Naive thymus-derived CD8-positive, alpha-beta T cell (primary cell): ENCODE data around the gene CRYGA. TPM values are rescaled to one million over a fixed set of nuclear protein-coding genes. Genes with fewer than 3 reads are reported as not detected.

Source experiments
- ATAC-seq, 2 donors: fragments of 150-1000 bp; cut with Tn5 transposase in 1 of 2; sonication (Bioruptor Pico), chemical (Tn5 transposase) in 1 of 2; 1 replicate in 1 of 2; 2 replicates in 1 of 2; pipeline ENCODE4 v1.10.0; 2021; ENCODE audit warnings: mild to moderate bottlenecking in 2 of 2, moderate library complexity in 2 of 2
- POLR2A ChIA-PET: fragments of 350-600 bp; sonication (Branson Sonifier 250); formaldehyde crosslinking; loops from one replicate; lab custom pipeline; 2021; ENCODE audit warnings: antibody characterized with exemption; lab: Charles Lee
- DNase-seq, 10 donors: peaks; one replicate each; pipeline versions ENCODE4 v3.0.0 to v3.0.0-alpha.2; 2020 to 2022
- H3K27ac Mint-ChIP-seq, 10 donors: one replicate each; pipeline ENCODE4 v1.8.0; 2020 to 2022; ENCODE audit warnings: mild to moderate bottlenecking in 10 of 10, mixed read lengths in 10 of 10, moderate library complexity in 4 of 10, inconsistent platforms in 1 of 10
- H3K27me3 Mint-ChIP-seq, 5 donors: one replicate each; pipeline ENCODE4 v1.8.0; 2021 to 2022; ENCODE audit warnings: mixed read lengths in 5 of 5
- H3K36me3 Mint-ChIP-seq, 3 donors: one replicate each; pipeline ENCODE4 v1.8.0; 2020 to 2022; ENCODE audit warnings: mixed read lengths in 3 of 3, mild to moderate bottlenecking in 2 of 3, inconsistent platforms in 1 of 3
- H3K4me1 Mint-ChIP-seq, 4 donors: one replicate each; pipeline ENCODE4 v1.8.0; 2021 to 2022; ENCODE audit warnings: mixed read lengths in 4 of 4
- H3K4me3 Mint-ChIP-seq, 10 donors: one replicate each; pipeline ENCODE4 v1.8.0; 2020 to 2022; ENCODE audit warnings: mild to moderate bottlenecking in 10 of 10, mixed read lengths in 10 of 10, moderate library complexity in 6 of 10, inconsistent platforms in 1 of 10
- H3K9me3 Mint-ChIP-seq, 9 donors: one replicate each; pipeline ENCODE4 v1.8.0; 2020 to 2022; ENCODE audit warnings: mixed read lengths in 9 of 9, mild to moderate bottlenecking in 3 of 9, inconsistent platforms in 1 of 9, moderate library complexity in 1 of 9
- polyA plus RNA-seq, 3 donors: library from polyadenylated mRNA; unstranded; fragments of 300-500 nt; fragmentation: Illumina TruSeq; gene quantifications; one replicate each; pipeline ENCODE4 v1.2.3, GENCODE V29; 2021
- total RNA-seq, 8 experiments: library from RNA in 2 of 8; stranded (reverse) in 2 of 8; gene quantifications; one replicate each; pipeline ENCODE4 v1.2.3 and lab custom pipeline; 2021 to 2026

The CRYGA gene
- total and polyA plus RNA-seq, 5 experiments from 2014 or later: not detected

GRCh38 chr2:208183972-208184705 is 20.8 kb upstream of the CRYGA start:
- ATAC-seq: no peak

DNA sequence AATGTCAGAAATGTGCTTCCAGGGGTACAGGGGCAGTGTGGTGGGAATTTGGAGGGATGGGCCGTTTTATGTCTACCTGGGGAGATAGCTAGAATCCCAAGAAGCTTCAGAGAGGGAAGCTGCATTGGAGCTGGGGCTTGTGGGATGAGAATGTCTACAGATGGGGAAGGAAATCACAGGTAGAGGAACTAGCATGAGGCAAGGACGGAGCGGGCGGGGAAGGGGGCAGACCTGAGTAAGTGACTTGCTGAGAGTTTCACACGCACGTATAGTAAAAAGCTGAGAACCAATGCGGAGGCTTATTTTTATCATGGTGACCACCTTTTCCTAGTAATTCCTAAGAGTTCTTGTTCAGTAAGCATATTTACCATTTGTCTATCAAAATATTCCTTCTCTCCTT is 20.1 kb upstream of the CRYGA start:
- peaks cover 0 to 2% (median 0%) of the 10 kb centered on the region in 4 donors for H3K4me1 Mint-ChIP-seq
- ATAC-seq: no peak
- H3K27ac Mint-ChIP-seq: peak overlapping the region in 1 of 10 donors; percentile 31
- no peak overlapping the region for H3K4me3 Mint-ChIP-seq
- no peak for DNase-seq
- POLR2A ChIA-PET: no interaction called here
- H3K9me3 Mint-ChIP-seq: no peaks in the 10 kb centered on the region
- no peaks in the 10 kb centered on the region for H3K36me3 Mint-ChIP-seq
- H3K27me3 Mint-ChIP-seq: peaks cover 3 to 15% (median 7%) of the 10 kb centered on the region in 5 donors

More at GRCh38 chr2:208183972-208184705, 20.8 kb upstream of the CRYGA start:
- no peaks in the 10 kb centered on the region for H3K36me3 Mint-ChIP-seq
- DNase-seq: no peak
- peaks cover 3 to 15% (median 7%) of the 10 kb centered on the region in 5 donors for H3K27me3 Mint-ChIP-seq
- POLR2A ChIA-PET: interaction anchor here (0.7 kb wide), 1 partner anchor 1792 kb away, joined by 5 read pairs; no protein-coding TSS in a partner anchor
- no peaks in the 10 kb centered on the region for H3K9me3 Mint-ChIP-seq
- H3K4me1 Mint-ChIP-seq: peaks cover 0 to 2% (median 0%) of the 10 kb centered on the region in 4 donors
- no peak overlapping the region for H3K4me3 Mint-ChIP-seq
- no peak overlapping the region for H3K27ac Mint-ChIP-seq

DNA sequence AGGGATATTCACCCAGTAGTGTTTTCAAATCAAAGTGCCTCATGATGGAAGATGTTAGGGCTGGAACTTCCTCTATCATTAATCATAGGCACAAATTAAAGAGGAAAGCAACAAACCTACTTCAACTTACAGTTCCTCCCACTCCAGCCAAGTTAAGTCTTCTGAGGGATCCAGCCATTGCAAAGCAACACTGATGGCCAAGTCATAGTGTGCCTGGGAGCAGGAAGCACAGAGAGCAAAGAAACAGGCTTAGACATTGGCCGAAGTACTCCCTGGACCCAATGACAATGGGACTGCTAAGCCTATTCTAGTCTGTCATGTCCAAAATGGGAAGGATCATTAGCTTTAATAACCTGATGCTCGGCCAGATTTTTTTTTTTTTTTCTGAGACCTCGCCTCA is 19.4 kb upstream of the CRYGA start:
- Mint-ChIP-seq H3K27ac (no peak overlapping the region), H3K27me3 (peaks cover 3 to 15% (median 7%) of the 10 kb centered on the region in 5 donors), H3K36me3 (no peaks in the 10 kb centered on the region), H3K4me3 (no peak overlapping the region), H3K4me1 (peaks cover 0 to 2% (median 0%) of the 10 kb centered on the region in 4 donors), H3K9me3 (no peaks in the 10 kb centered on the region)
- DNase-seq: no peak
- no peak for ATAC-seq
- POLR2A ChIA-PET: no interaction called here

DNA sequence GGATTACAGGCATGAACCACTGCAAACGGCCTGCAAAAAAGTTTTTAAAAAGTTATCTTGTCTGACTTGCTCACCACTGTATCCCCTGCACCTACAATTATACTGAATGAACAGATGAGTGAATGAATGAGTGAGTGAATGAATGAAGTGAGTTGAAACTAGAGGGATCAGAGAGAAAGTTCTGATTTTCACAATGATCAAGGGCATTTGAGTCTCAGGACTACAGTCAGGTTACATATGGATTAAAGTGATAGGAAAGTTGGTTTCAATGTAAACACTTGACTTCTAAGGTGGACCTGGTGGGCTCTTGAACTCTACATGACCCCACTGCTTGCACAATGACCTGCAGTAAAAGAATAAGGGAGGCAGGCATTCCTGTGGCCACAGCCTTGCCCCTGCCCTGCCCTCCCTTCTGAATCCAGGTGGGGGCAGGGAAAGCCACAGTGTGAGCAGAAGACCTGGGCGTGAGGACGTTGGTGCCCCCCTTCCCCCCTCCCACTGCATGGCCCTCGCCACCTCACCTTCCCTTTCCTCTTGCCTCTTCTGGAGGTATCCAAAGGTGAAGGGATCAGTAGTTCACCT is 15.7 kb upstream of the CRYGA start:
- POLR2A ChIA-PET: no interaction called here
- ATAC-seq (no peak), DNase-seq (no peak)
- H3K27ac Mint-ChIP-seq: no peak overlapping the region
- no peak overlapping the region for H3K4me3 Mint-ChIP-seq
- H3K9me3 Mint-ChIP-seq: no peaks in the 10 kb centered on the region
- peaks cover 0 to 5% (median 3%) of the 10 kb centered on the region in 4 donors for H3K4me1 Mint-ChIP-seq
- peaks cover 4 to 26% (median 12%) of the 10 kb centered on the region in 5 donors for H3K27me3 Mint-ChIP-seq
- no peaks in the 10 kb centered on the region for H3K36me3 Mint-ChIP-seq

GRCh38 chr2:208175840-208176153 is 12.4 kb upstream of the CRYGA start:
- POLR2A ChIA-PET: no interaction called here
- Mint-ChIP-seq H3K4me3 (no peak overlapping the region), H3K27me3 (peaks cover 4 to 30% (median 9%) of the 10 kb centered on the region in 5 donors), H3K4me1 (peaks cover 0 to 5% (median 4%) of the 10 kb centered on the region in 4 donors), H3K27ac (no peak overlapping the region), H3K9me3 (no peaks in the 10 kb centered on the region), H3K36me3 (no peaks in the 10 kb centered on the region)
- DNase-seq (no peak), ATAC-seq (no peak)

DNA sequence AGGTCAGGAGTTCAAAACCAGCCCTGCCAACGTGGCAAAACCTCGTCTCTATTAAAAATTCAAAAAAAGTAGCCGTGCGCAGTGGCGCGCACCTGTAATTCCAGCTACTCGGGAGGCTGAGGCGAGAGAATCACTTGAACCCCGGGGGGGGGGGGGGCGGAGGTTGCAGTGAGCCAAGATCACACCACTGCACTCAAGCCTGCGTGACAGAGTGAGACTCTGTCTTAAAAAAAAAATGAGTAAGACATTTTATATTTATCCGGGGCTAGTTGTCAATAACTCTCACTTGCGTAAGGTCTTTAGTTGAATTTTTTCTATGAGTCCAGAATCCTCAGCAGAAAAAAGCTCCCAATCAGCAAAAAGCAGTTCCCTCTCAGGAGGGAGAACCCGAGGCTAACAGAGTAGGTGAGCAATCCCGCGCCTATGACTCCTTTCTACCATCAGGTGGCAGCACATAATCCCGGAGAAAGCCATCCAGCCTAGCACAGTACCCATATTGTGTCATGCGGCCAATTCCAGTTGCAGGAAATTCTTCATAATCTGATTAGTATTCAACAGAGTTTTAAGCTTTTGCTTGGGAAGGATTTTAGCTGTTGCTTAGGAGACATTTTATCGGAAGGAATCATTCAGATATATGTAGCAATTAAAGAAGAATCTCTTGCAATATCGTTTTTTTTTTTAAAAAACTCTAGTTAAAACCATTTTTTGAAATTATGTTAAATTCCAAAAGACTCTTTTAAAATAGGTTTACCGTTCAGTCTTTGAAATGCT is 11.9 kb upstream of the CRYGA start:
- no peak overlapping the region for H3K4me3 Mint-ChIP-seq
- DNase-seq (peak; percentile 9 to 70 (median 48)), ATAC-seq (peak; percentile 92 to 98)
- POLR2A ChIA-PET: interaction anchor here (0.6 kb wide), 1 partner anchor 645 kb away, joined by 3 read pairs; no protein-coding TSS in a partner anchor
- no peak overlapping the region for H3K27ac Mint-ChIP-seq
- H3K36me3 Mint-ChIP-seq: no peaks in the 10 kb centered on the region
- H3K4me1 Mint-ChIP-seq: peaks cover 0 to 5% (median 4%) of the 10 kb centered on the region in 4 donors
- H3K9me3 Mint-ChIP-seq: no peaks in the 10 kb centered on the region
- H3K27me3 Mint-ChIP-seq: peaks cover 5 to 30% (median 9%) of the 10 kb centered on the region in 5 donors

DNA sequence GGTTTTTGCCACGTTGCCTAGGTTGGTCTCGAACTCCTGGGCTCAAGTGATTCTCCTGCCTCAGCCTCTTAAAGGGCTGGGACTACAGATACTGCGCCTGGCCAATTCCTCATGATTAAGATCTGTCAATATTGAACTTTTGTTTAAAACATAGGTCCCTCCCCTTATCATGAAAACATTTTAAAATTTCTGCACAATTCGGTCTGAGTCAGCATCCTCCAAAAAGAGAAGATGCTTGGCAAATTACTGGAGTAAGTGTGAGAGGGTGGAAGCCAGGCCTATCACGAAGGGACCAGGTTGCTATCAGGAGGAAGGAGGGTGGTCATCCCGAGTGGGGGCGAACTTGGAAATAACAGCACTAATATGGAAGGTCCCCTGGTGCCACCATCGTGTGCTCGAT is 10.8 kb upstream of the CRYGA start:
- POLR2A ChIA-PET: no interaction called here
- H3K4me1 Mint-ChIP-seq: peaks cover 0 to 5% (median 4%) of the 10 kb centered on the region in 4 donors
- DNase-seq (no peak), ATAC-seq (no peak)
- H3K27ac Mint-ChIP-seq: no peak overlapping the region
- H3K4me3 Mint-ChIP-seq: no peak overlapping the region
- peaks cover 9 to 30% (median 13%) of the 10 kb centered on the region in 5 donors for H3K27me3 Mint-ChIP-seq
- no peaks in the 10 kb centered on the region for H3K36me3 Mint-ChIP-seq
- H3K9me3 Mint-ChIP-seq: no peaks in the 10 kb centered on the region

- no peak overlapping the region for H3K27ac Mint-ChIP-seq
- no peak overlapping the region for H3K4me3 Mint-ChIP-seq
- no peak for DNase-seq
Measured at GRCh38 chr2:208172125-208172524, 8.7 kb upstream of the CRYGA start.

GRCh38 chr2:208164951-208165755 is 1.8 kb upstream of the CRYGA start:
- Mint-ChIP-seq H3K9me3 (no peaks in the 10 kb centered on the region), H3K4me1 (no peaks in the 10 kb centered on the region), H3K27me3 (peaks cover 7 to 14% (median 11%) of the 10 kb centered on the region in 5 donors), H3K36me3 (no peaks in the 10 kb centered on the region), H3K4me3 (no peak overlapping the region), H3K27ac (no peak overlapping the region)
- no peak for DNase-seq
- POLR2A ChIA-PET: no interaction called here
- ATAC-seq: no peak

More at GRCh38 chr2:208172125-208172524, 8.7 kb upstream of the CRYGA start:
- Mint-ChIP-seq H3K36me3 (no peaks in the 10 kb centered on the region), H3K4me1 (peaks cover 0 to 5% (median 4%) of the 10 kb centered on the region in 4 donors), H3K27me3 (peaks cover 9 to 30% (median 13%) of the 10 kb centered on the region in 5 donors), H3K9me3 (no peaks in the 10 kb centered on the region)
- POLR2A ChIA-PET: no interaction called here
- no peak for ATAC-seq

DNA sequence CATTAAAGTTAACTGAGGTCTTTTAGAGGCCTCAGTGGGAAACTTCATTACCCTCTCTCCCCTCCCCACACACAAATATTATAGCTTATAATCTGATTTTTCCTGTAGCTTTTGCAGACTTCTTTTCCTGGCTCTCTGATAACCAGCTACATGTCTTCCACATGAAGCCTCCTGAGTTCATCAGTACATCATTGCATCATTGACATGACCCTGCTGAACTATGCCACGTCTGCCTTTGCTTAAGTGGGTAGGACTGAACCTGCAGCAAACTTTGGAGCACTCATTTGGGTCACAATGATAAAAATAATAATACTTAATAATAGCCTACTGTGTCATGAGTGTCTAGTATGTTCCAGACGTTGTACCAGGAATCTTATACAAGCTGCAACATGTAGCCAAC is 7.0 kb downstream of the CRYGA start:
- DNase-seq (no peak), ATAC-seq (no peak)
- POLR2A ChIA-PET: no interaction called here
- peaks cover 0 to 6% (median 0%) of the 10 kb centered on the region in 3 donors for H3K36me3 Mint-ChIP-seq
- no peaks in the 10 kb centered on the region for H3K4me1 Mint-ChIP-seq
- no peak overlapping the region for H3K4me3 Mint-ChIP-seq
- H3K27me3 Mint-ChIP-seq: peaks cover 0 to 3% (median 0%) of the 10 kb centered on the region in 5 donors
- H3K9me3 Mint-ChIP-seq: peaks cover 0 to 12% (median 4%) of the 10 kb centered on the region in 9 donors
- no peak overlapping the region for H3K27ac Mint-ChIP-seq

DNA sequence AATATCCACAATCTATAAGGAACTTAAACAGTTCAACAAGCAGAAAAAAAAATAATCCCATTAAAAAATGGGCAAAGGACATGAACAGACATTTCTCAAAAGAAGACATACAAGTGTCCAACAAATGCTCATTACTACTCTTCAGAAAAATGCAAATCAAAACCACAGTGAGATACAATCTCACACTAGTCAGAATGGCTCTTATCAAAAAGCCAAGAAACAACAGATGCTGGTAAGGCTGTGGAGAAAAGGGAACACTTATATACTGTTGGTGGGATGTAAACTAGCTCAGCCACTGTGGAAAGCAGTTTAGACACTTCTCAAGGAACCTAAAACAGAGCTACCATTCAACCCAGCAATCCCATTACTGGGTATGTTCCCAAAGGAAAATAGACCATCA is 10.2 kb downstream of the CRYGA start:
- Mint-ChIP-seq H3K36me3 (peaks cover 0 to 17% (median 0%) of the 10 kb centered on the region in 3 donors), H3K9me3 (peaks cover 0 to 23% (median 6%) of the 10 kb centered on the region in 9 donors), H3K4me1 (no peaks in the 10 kb centered on the region), H3K4me3 (no peak overlapping the region), H3K27me3 (peaks cover 0 to 4% (median 1%) of the 10 kb centered on the region in 5 donors), H3K27ac (no peak overlapping the region)
- POLR2A ChIA-PET: no interaction called here
- DNase-seq (no peak), ATAC-seq (no peak)

- Mint-ChIP-seq H3K27ac (no peak overlapping the region), H3K4me1 (no peaks in the 10 kb centered on the region), H3K9me3 (peaks cover 0 to 23% (median 6%) of the 10 kb centered on the region in 9 donors), H3K4me3 (no peak overlapping the region), H3K27me3 (peaks cover 0 to 9% (median 1%) of the 10 kb centered on the region in 5 donors), H3K36me3 (peaks cover 0 to 17% (median 0%) of the 10 kb centered on the region in 3 donors)
- POLR2A ChIA-PET: no interaction called here
- ATAC-seq (no peak), DNase-seq (no peak)
Measured at GRCh38 chr2:208150956-208151355, 12.4 kb downstream of the CRYGA start.
